Activated T-cell treated with anti-CD3 and anti-CD28 coated beads, Interleukin-2, amount 50 U/mL, for 1 hour (primary cell): Measurements from ENCODE around the gene GEMIN5.

Experiments
- DNase-seq: peaks from one replicate; pipeline ENCODE4 v3.0.0-alpha.2; 2020

The GEMIN5 gene

DNA sequence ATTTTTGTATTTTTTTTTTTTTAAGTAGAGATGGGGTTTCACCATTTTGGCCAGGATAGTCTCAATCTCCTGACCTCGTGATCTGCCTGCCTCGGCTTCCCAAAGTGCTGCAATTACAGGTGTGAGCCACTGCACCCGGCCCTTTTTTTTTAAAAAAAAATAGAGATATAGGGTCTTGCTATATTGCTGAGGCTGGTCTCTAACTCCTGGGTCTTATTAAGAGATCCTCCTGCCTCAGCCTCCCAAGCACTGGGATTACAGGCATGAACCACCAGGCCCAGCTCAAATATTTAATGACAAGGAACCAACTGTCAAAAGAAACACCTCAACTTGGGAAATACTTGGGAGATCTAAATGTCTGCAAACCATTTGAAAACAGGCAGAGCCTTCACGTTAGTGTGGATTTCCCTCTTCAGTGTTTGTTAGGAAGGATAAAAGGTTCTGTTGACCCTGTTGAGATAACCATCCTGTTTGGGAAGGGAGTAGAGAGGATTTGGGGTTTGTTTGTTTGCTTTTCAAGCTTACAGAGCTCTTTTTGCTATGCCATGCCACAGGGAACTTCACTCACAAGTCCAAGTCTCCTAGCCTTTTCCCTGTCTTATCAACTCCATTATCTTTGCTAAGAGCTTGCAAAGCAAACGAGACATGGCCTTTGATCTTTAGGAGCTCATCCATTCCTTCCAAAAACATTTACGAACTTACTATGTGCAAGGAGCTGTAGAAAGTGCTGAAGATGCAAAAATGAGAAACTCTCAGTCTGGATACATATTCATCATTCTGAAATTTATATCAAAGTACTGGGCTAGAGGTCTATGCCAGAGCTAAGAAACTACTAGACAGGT is 95.1 kb downstream of the GEMIN5 start:
- no peak for DNase-seq

DNA sequence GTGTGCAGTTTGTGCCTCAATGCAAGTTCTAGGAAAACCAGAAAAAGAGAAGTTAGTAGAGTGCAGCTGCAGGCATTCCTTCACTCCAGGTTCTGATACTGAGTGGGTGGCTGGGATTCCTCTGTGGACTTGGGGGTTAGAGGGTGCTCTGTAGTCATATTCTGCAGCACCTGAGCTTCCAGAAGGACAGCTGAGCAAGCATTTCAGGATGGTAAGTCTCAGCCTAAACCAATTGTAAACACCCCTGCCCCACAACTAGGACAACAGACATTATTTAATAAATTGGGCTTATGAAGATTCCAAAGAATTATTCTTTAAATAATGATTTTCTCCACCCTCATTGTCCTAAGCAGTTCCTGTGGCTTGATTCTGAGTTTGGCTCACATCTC is 96.7 kb downstream of the GEMIN5 start:
- no peak for DNase-seq

DNA sequence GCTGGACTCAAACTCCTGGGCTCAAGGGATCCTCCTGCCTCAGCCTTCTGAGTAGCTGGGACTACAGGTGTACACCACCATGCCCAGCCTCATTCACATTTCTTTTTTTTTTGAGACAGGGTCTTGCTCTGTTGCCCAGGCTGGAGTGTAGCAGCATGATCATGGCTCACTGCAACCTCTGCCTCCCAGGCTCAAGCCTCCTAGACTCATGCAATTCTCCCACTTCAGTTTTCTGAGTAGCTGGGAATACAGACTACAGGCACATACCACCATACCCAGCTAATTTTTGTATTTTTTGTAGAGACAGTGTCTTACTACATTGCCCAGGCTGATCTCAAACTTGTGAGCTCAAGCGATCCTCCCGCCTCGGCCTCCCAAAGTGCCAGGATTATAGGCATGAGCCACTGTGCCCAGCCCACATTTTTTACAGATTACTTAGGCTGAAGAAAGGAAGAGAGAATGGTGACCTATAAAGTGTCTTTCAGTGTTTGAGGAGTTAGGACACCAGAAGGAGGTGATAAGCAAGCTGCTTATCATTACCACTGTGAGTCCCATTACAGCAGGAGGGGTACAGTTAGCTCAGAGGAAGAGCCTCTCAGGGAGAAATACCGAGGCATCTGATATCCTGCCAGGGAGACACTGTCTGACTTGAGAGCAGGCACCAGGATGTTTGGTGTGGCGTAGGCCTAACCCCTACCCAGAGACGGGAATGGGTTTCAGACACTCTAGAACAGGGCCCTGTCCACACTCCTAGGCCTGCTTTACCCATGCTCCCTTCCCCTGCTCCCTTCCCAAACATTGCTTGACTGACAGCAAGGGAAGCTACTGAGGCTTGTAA is 97.4 kb downstream of the GEMIN5 start:
- no peak for DNase-seq
